Ovary (tissue), 9 donors: ENCODE results near the gene CDH23. TPM values are rescaled to one million over a fixed set of nuclear protein-coding genes. Genes with fewer than 3 reads are reported as not detected.

Experiments
- DNase-seq, 5 donors: peaks; one replicate each; pipeline ENCODE4 v3.0.0-alpha.2; 2019 to 2020
- H3K27ac ChIP-seq, 2 donors: fragments of 200-600 bp; one replicate each; pipeline versions ENCODE4 v1.5.1 to v1.8.0; 2019 to 2022
- H3K27me3 ChIP-seq: fragments of 200-600 bp; one replicate; pipeline ENCODE4 v1.8.0; 2022
- H3K36me3 ChIP-seq: fragments of 200-600 bp; sonication (generic); one replicate; pipeline ENCODE4 v1.5.1; 2019
- H3K4me1 ChIP-seq: one replicate; pipeline ENCODE4 v1.8.1; 2013; ENCODE audit warnings: mild to moderate bottlenecking, moderate library complexity; ENCODE audit not compliant: insufficient read depth
- H3K4me3 ChIP-seq: fragments of 200-600 bp; sonication (generic); one replicate; pipeline ENCODE4 v1.5.1; 2017
- H3K9me3 ChIP-seq, 2 donors: fragments of 200-600 bp in 1 of 2; sonication (generic) in 1 of 2; one replicate each; pipeline versions ENCODE4 v1.5.1 to v1.8.1; 2013 to 2019; ENCODE audit warnings: mild to moderate bottlenecking in 1 of 2, moderate library complexity in 1 of 2
- CTCF ChIP-seq, 3 donors: fragments of 450-650 bp in 2 of 3; fragments of 200-600 bp in 1 of 3; IDR thresholded peaks; one replicate each; pipeline versions ENCODE4 v1.5.1 to v1.8.0; 2016 to 2022; ENCODE audit warnings: antibody characterized with exemption in 3 of 3, mild to moderate bottlenecking in 1 of 3
- EP300 ChIP-seq: sonication (generic); formaldehyde crosslinking; IDR thresholded peaks from one replicate; pipeline ENCODE4 v1.6.1; 2017; ENCODE audit warnings: antibody characterized with exemption
- POLR2A ChIP-seq: fragments of 450-650 bp; IDR thresholded peaks from one replicate; pipeline ENCODE4 v1.6.1; 2017; ENCODE audit warnings: antibody characterized with exemption, mild to moderate bottlenecking, moderate library complexity
- WGBS, 3 donors: extraction: QIAGEN DNeasy Blood & Tissue Kit in 1 of 3; methylation state at CpG; one replicate each; pipeline versions ENCODE4 v1.1.5 to v1.1.7; 2013 to 2017; 5-methylcytosine and 5-hydroxymethylcytosine counted together
- intact Hi-C, 4 donors: fragments of 100-400 bp; cut with DNase I; formaldehyde crosslinking; loops; one replicate each; pipeline versions ENCODE4 v1.11.0 to v1.15.1; 2022 to 2023
- polyA plus RNA-seq, 2 donors: library from polyadenylated mRNA; stranded (reverse); fragments of 200-250 nt in 1 of 2; fragments of 350-450 nt in 1 of 2; fragmentation: Illumina TruSeq in 1 of 2; extraction: RNeasy Lipid Tissue Mini Kit (QIAGEN cat#74804) in 1 of 2; gene quantifications; one replicate each; pipeline ENCODE4 v1.2.3, GENCODE V29; 2013 to 2014
- total RNA-seq, 7 donors: library from RNA; depleted of rRNA in 2 of 7; stranded (reverse); fragments of >200 nt in 2 of 7; fragmentation: NEBNext Ultra II Directional in 3 of 7; extraction: Animal tissue kit (Norgen Biotek cat#: 25700) in 3 of 7; gene quantifications; one replicate each; pipeline versions ENCODE4 v1.1.0 to v1.2.4, GENCODE V29; 2016 to 2023
- donor health status: DM: no; HTN: no; CAD: no; lungs with moderate emphysema.
- donor health status: DM: no; HTN: no; CAD: no.
- donor health status: Bipolar disorder and iron deficiency.
- donor health status: DM: yes; HTN: yes; CAD: no.
- donor health status: DM: no; HTN: no; CAD: no.
- donor health status: DM: yes; HTN: yes; CAD: no.

The CDH23 gene
- total and polyA plus RNA-seq, 9 donors: 7.5 to 108 (median 39.1) TPM

DNA sequence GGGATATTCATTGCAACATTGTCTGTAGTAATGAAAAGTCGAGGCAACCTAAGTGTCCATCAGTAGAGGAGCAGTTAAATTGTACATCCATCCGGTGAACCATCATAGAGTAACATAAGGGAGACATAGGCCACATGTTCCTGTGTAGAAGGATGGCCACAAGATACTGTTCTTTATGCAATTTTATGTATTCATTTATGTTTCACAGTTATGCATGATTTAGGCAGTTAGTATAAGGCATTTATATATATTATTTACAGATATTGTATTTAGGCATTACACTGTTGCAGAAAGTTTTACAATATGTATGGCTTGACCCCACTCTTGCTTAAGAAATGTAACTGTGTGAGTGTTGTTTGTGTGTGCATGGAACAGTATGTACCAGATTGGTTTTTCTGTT lies 36.0 kb upstream of the CDH23 start:
- TF ChIP-seq POLR2A (no peak), EP300 (no peak), CTCF (IDR thresholded peaks at IDR 0.05) (no peak)
- WGBS, 3 donors: 78 to 90% (median 88%) methylated on average over 2 of the region's 2 CpGs
- no peak for DNase-seq
- H3K27ac ChIP-seq: no peak overlapping the region
- intact Hi-C loops: no loop called here
- no peak overlapping the region for H3K4me3 ChIP-seq
- no peaks in the 10 kb centered on the region for H3K4me1 ChIP-seq
- no peaks in the 10 kb centered on the region for H3K36me3 ChIP-seq
- H3K27me3 ChIP-seq: no peaks in the 10 kb centered on the region
- H3K9me3 ChIP-seq: no peaks in the 10 kb centered on the region

- H3K9me3 ChIP-seq: no peaks in the 10 kb centered on the region
- TF ChIP-seq CTCF (IDR thresholded peaks at IDR 0.05): no peak
- no peak for TF ChIP-seq POLR2A
- TF ChIP-seq EP300: no peak
- H3K27ac ChIP-seq: no peak overlapping the region
- intact Hi-C loops: no loop called here
- no peak overlapping the region for H3K4me3 ChIP-seq
- H3K4me1 ChIP-seq: no peaks in the 10 kb centered on the region
- no peaks in the 10 kb centered on the region for H3K36me3 ChIP-seq
- no peak for DNase-seq
- no peaks in the 10 kb centered on the region for H3K27me3 ChIP-seq
- WGBS, 3 donors: 93 to 95% (median 95%) methylated on average over 7 of the region's 7 CpGs
These were observed 35.1 kb upstream of the CDH23 start for GRCh38 chr10:71361581-71361980.

DNA sequence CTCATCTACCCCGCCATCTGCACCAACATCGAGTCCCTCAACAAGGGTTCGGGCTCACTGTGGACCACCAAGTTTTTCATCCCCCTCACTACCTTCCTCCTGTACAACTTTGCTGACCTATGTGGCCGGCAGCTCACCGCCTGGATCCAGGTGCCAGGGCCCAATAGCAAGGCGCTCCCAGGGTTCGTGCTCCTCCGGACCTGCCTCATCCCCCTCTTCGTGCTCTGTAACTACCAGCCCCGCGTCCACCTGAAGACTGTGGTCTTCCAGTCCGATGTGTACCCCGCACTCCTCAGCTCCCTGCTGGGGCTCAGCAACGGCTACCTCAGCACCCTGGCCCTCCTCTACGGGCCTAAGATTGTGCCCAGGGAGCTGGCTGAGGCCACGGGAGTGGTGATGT lies 34.6 kb upstream of the CDH23 start:
- intact Hi-C loops: no loop called here
- H3K4me1 ChIP-seq: no peaks in the 10 kb centered on the region
- no peak overlapping the region for H3K27ac ChIP-seq
- DNase-seq: no peak
- no peaks in the 10 kb centered on the region for H3K27me3 ChIP-seq
- WGBS, 3 donors: 94 to 95% (median 94%) methylated on average over 16 of the region's 16 CpGs
- H3K4me3 ChIP-seq: no peak overlapping the region
- TF ChIP-seq POLR2A (no peak), EP300 (no peak)
- H3K36me3 ChIP-seq: no peaks in the 10 kb centered on the region
- H3K9me3 ChIP-seq: no peaks in the 10 kb centered on the region

DNA sequence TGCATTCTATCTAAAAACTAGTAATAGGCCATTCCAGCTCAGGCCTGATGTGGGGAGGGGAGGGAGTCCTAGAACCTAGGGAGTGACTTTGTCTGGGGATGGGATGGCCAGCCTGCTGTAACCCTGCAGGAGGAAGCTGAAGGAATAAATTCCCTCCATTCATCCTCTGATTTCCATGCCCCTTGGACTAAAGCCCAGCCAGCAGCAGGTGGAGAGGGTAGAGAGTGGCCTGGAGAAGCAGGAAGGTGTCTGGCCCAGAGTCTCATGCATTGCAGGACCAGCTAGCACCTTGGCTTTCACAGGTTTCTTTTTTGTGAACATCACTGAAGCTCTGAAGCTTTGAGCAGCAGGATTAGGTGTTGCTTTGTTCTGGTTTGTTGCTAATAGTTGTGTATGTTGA lies 32.8 kb upstream of the CDH23 start:
- Histone ChIP-seq H3K4me1 (no peaks in the 10 kb centered on the region), H3K27me3 (no peaks in the 10 kb centered on the region), H3K4me3 (no peak overlapping the region), H3K36me3 (no peaks in the 10 kb centered on the region), H3K27ac (no peak overlapping the region), H3K9me3 (no peaks in the 10 kb centered on the region)
- no peak for DNase-seq
- TF ChIP-seq POLR2A: no peak
- intact Hi-C loops: no loop called here

- Histone ChIP-seq H3K4me3 (no peak overlapping the region), H3K4me1 (no peaks in the 10 kb centered on the region), H3K27me3 (no peaks in the 10 kb centered on the region), H3K27ac (no peak overlapping the region), H3K36me3 (no peaks in the 10 kb centered on the region), H3K9me3 (no peaks in the 10 kb centered on the region)
- no peak for TF ChIP-seq POLR2A
- no peak for TF ChIP-seq CTCF (IDR thresholded peaks at IDR 0.05)
- no peak for TF ChIP-seq EP300
- no peak for DNase-seq
- 88 to 91% (median 90%) methylated on average over 6 of the region's 6 CpGs for WGBS, 3 donors
- intact Hi-C loops: no loop called here
These were observed 31.4 kb upstream of the CDH23 start for GRCh38 chr10:71365366-71365765.

DNA sequence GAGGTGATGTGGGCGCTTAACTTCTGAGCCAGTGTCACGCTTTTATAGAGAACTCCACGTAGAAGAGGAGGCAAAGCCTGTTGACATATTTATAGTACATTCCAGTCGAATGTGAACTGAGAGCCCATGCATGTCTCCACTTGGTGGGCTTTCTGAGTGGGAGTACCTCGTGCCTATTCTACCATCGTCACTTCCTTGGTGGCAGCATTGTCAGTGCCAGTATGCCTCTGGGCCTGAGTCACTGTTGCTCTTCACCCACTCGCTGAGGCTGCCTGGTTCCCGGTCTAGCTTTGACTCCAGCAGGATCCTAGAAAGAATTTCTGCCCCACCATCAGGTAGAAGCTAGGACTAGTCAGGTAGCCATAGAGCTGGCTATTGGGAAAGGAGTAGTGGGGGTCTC lies 30.0 kb upstream of the CDH23 start:
- Histone ChIP-seq H3K9me3 (no peaks in the 10 kb centered on the region), H3K4me3 (no peak overlapping the region), H3K27me3 (no peaks in the 10 kb centered on the region), H3K4me1 (no peaks in the 10 kb centered on the region), H3K27ac (no peak overlapping the region), H3K36me3 (no peaks in the 10 kb centered on the region)
- 84 to 85% (median 84%) methylated on average over 8 of the region's 8 CpGs for WGBS, 3 donors
- TF ChIP-seq POLR2A: no peak
- no peak for DNase-seq
- intact Hi-C loops: no loop called here
